ENCODE data around the gene CENPP.

DNA sequence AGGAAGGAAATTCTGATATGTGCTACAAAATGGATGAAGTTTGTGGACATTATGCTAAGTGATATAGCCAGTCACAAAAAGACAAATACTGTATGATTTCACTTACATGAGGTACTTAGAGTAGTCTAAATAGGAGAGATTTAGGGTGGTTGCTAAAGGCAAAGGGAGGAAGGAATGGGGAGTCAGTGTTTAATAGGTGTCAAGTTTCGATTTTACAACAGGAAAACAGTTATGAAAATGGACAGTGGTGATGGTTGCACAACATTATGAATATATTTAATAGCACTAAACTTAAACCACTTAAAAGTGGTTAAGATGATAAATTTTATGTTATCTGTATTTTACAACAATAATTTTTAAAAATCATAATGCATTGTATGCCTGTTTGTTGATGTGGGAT is 250.4 kb downstream of the CENPP start:
- TF ChIP-seq, protein P1, sequence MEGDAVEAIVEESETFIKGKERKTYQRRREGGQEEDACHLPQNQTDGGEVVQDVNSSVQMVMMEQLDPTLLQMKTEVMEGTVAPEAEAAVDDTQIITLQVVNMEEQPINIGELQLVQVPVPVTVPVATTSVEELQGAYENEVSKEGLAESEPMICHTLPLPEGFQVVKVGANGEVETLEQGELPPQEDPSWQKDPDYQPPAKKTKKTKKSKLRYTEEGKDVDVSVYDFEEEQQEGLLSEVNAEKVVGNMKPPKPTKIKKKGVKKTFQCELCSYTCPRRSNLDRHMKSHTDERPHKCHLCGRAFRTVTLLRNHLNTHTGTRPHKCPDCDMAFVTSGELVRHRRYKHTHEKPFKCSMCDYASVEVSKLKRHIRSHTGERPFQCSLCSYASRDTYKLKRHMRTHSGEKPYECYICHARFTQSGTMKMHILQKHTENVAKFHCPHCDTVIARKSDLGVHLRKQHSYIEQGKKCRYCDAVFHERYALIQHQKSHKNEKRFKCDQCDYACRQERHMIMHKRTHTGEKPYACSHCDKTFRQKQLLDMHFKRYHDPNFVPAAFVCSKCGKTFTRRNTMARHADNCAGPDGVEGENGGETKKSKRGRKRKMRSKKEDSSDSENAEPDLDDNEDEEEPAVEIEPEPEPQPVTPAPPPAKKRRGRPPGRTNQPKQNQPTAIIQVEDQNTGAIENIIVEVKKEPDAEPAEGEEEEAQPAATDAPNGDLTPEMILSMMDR (IDR thresholded peaks at IDR 0.05) = no peak
- TF ChIP-seq POLR2A (IDR thresholded peaks at IDR 0.05) = no peak
